Osteocyte (in vitro differentiated cells): ENCODE measurements around the gene MAFF. TPM values are rescaled to one million over a fixed set of nuclear protein-coding genes. Genes with fewer than 3 reads are reported as not detected.

Experiments
- DNase-seq: peaks from one replicate; pipeline ENCODE4 v3.0.0; 2021; ENCODE audit warnings: mixed read lengths; ENCODE audit not compliant: unreplicated experiment; ENCODE audit errors: extremely low spot score
- H3K27ac Mint-ChIP-seq: one replicate; pipeline ENCODE4 v1.8.0; 2021; ENCODE audit warnings: mild to moderate bottlenecking, mixed read lengths; ENCODE audit not compliant: unreplicated experiment
- H3K27me3 Mint-ChIP-seq: one replicate; pipeline ENCODE4 v1.8.0; 2021; ENCODE audit warnings: mixed read lengths; ENCODE audit not compliant: unreplicated experiment
- H3K36me3 Mint-ChIP-seq: one replicate; pipeline ENCODE4 v1.8.0; 2021; ENCODE audit warnings: mixed read lengths; ENCODE audit not compliant: unreplicated experiment
- H3K4me1 Mint-ChIP-seq: one replicate; pipeline ENCODE4 v1.8.0; 2021; ENCODE audit warnings: mixed read lengths; ENCODE audit not compliant: unreplicated experiment
- H3K4me3 Mint-ChIP-seq: one replicate; pipeline ENCODE4 v1.8.0; 2021; ENCODE audit warnings: mild to moderate bottlenecking, moderate library complexity, mixed read lengths; ENCODE audit not compliant: unreplicated experiment
- H3K9me3 Mint-ChIP-seq: one replicate; pipeline ENCODE4 v1.8.0; 2021; ENCODE audit warnings: mixed read lengths; ENCODE audit not compliant: unreplicated experiment
- CTCF ChIP-seq: fragments of 200-600 bp; sonication (generic); IDR thresholded peaks from 2 replicates; pipeline ENCODE4 v1.5.0; 2021; ENCODE audit warnings: antibody characterized with exemption, mild to moderate bottlenecking, moderate library complexity
- total RNA-seq: library from RNA; stranded (reverse); gene quantifications from 2 replicates; pipeline ENCODE4 v1.2.1, GENCODE V29; 2021

MAFF gene
- total RNA-seq, 1 donor from 2014 or later: 17.0 TPM

GRCh38 chr22:38163844-38164550, 37.8 kb upstream of the MAFF start:
- TF ChIP-seq CTCF: no peak
- no peak for DNase-seq
- Mint-ChIP-seq H3K4me1 (peaks cover 16% of the 10 kb centered on the region), H3K27me3 (no peaks in the 10 kb centered on the region), H3K9me3 (no peaks in the 10 kb centered on the region), H3K27ac (no peak overlapping the region), H3K4me3 (no peak overlapping the region), H3K36me3 (peaks cover 11% of the 10 kb centered on the region)

- Mint-ChIP-seq H3K9me3 (no peaks in the 10 kb centered on the region), H3K27ac (no peak overlapping the region), H3K4me3 (no peak overlapping the region), H3K27me3 (no peaks in the 10 kb centered on the region), H3K36me3 (peaks cover 10% of the 10 kb centered on the region), H3K4me1 (peaks cover 16% of the 10 kb centered on the region)
- no peak for TF ChIP-seq CTCF
- DNase-seq: no peak
Measured at GRCh38 chr22:38164551-38164918, 37.3 kb upstream of the MAFF start.

- peaks cover 16% of the 10 kb centered on the region for H3K4me1 Mint-ChIP-seq
- no peak overlapping the region for H3K4me3 Mint-ChIP-seq
- H3K36me3 Mint-ChIP-seq: peaks cover 9% of the 10 kb centered on the region
- H3K9me3 Mint-ChIP-seq: no peaks in the 10 kb centered on the region
- no peak for DNase-seq
- no peaks in the 10 kb centered on the region for H3K27me3 Mint-ChIP-seq
- no peak overlapping the region for H3K27ac Mint-ChIP-seq
- TF ChIP-seq CTCF: no peak
Measured at GRCh38 chr22:38165922-38166593, 35.7 kb upstream of the MAFF start.

GRCh38 chr22:38167988-38168407, 33.8 kb upstream of the MAFF start:
- no peak for DNase-seq
- Mint-ChIP-seq H3K9me3 (no peaks in the 10 kb centered on the region), H3K4me1 (peaks cover 27% of the 10 kb centered on the region), H3K4me3 (no peak overlapping the region), H3K36me3 (peaks cover 5% of the 10 kb centered on the region), H3K27me3 (no peaks in the 10 kb centered on the region), H3K27ac (no peak overlapping the region)
- no peak for TF ChIP-seq CTCF

- Mint-ChIP-seq H3K4me3 (no peak overlapping the region), H3K36me3 (peaks cover 5% of the 10 kb centered on the region), H3K27me3 (no peaks in the 10 kb centered on the region), H3K27ac (no peak overlapping the region), H3K9me3 (no peaks in the 10 kb centered on the region), H3K4me1 (peaks cover 26% of the 10 kb centered on the region)
- no peak for TF ChIP-seq CTCF
- no peak for DNase-seq
Measured at GRCh38 chr22:38169116-38169515, 32.7 kb upstream of the MAFF start.
